HepG2 (cell line): Measurements from ENCODE around the gene UQCR10. TPM values are rescaled to one million over a fixed set of nuclear protein-coding genes. Genes with fewer than 3 reads are reported as not detected.

Experiments
- ATAC-seq: fragments of 200-7000 bp; cut with Tn5 transposase; 3 replicates; pipeline ENCODE4 v1.9.1; 2020; ENCODE audit warnings: mild to moderate bottlenecking, moderate library complexity
- BruUV-seq: library from RNA; stranded (reverse); fragments of 400-500 nt; replicated peaks from 2 replicates; lab custom pipeline; 2021; lab: Mats Ljungman, UMichigan
- CTCF ChIA-PET: fragments of 300-600 bp; formaldehyde crosslinking; extraction: SDS; loops from one replicate; lab custom pipeline; 2021; ENCODE audit warnings: low total read pairs, inconsistent platforms, low intra/inter-chr PET ratio; lab: Yijun Ruan, JAX
- POLR2A ChIA-PET: fragments of 350-600 bp; sonication (Branson Sonifier 250); formaldehyde crosslinking; loops from one replicate; lab custom pipeline; 2020; ENCODE audit warnings: antibody characterized with exemption, inconsistent platforms; lab: Yijun Ruan, JAX
- DNase-seq: peaks from one replicate; pipeline ENCODE4 v3.0.0-alpha.2; 2015; ENCODE audit warnings: low spot score
- FAIRE-seq: peaks from 3 replicates; lab custom pipeline; 2011; peaks lifted over from hg19 to GRCh38; lab: Jason Lieb, UNC
- H2AFZ ChIP-seq: one replicate; pipeline ENCODE4 v1.6.1; 2011; ENCODE audit warnings: low read length, inconsistent platforms
- H3K27ac ChIP-seq: fragments of 300-600 bp; 3 replicates; pipeline ENCODE4 v1.8.0; 2011; ENCODE audit warnings: mixed run types, mild to moderate bottlenecking, mixed read lengths, low read length, inconsistent platforms; ENCODE audit not compliant: insufficient read depth; ENCODE audit errors: extremely low read length
- H3K27me3 ChIP-seq, 2 experiments: fragments of 200-600 bp in 1 of 2; 2 replicates in 1 of 2; 3 replicates in 1 of 2; pipeline versions ENCODE4 v1.6.0 to v1.8.0; 2011; ENCODE audit warnings: low read length in 2 of 2, mild to moderate bottlenecking in 2 of 2, moderate library complexity in 2 of 2, inconsistent platforms in 1 of 2; ENCODE audit not compliant: insufficient read depth in 2 of 2, control insufficient read depth in 1 of 2
- H3K36me3 ChIP-seq, 2 experiments: fragments of 200-600 bp in 1 of 2; replicated peaks in 1 of 2; 2 replicates in 1 of 2; 3 replicates in 1 of 2; pipeline versions ENCODE4 v1.5.1 to v1.8.0; 2011; ENCODE audit warnings: low read length in 2 of 2, inconsistent platforms in 1 of 2; ENCODE audit not compliant: insufficient read depth in 2 of 2, control insufficient read depth in 1 of 2
- H3K4me1 ChIP-seq: 2 replicates; pipeline ENCODE4 v1.5.1; 2012; ENCODE audit warnings: low read length, inconsistent platforms; ENCODE audit not compliant: insufficient read depth
- H3K4me2 ChIP-seq: 2 replicates; pipeline ENCODE4 v1.6.0; 2011; ENCODE audit warnings: low read depth, low read length, inconsistent platforms
- H3K4me3 ChIP-seq, 3 experiments: fragments of 200-600 bp in 1 of 3; sonication (generic), shearing (Covaris generic) in 1 of 3; replicated peaks in 1 of 3; 2 replicates each; pipeline ENCODE4 v1.5.1; 2011 to 2016; ENCODE audit warnings: low read length in 3 of 3, inconsistent platforms in 2 of 3, low read depth in 2 of 3, mild to moderate bottlenecking in 2 of 3, control low read depth in 1 of 3, mixed read lengths in 1 of 3; ENCODE audit not compliant: insufficient read depth in 1 of 3
- H3K79me2 ChIP-seq: one replicate; pipeline ENCODE4 v1.6.1; 2011; ENCODE audit warnings: low read length, inconsistent platforms; ENCODE audit not compliant: insufficient read depth
- H3K9ac ChIP-seq: 2 replicates; pipeline ENCODE4 v1.6.0; 2011; ENCODE audit warnings: mild to moderate bottlenecking, low read depth, low read length, inconsistent platforms; ENCODE audit not compliant: insufficient read depth
- H3K9me3 ChIP-seq: 2 replicates; pipeline ENCODE4 v1.5.1; 2012; ENCODE audit warnings: mild to moderate bottlenecking, low read length
- H4K20me1 ChIP-seq: 2 replicates; pipeline ENCODE4 v1.6.0; 2011; ENCODE audit warnings: inconsistent platforms, mild to moderate bottlenecking, low read length, moderate library complexity; ENCODE audit not compliant: insufficient read depth
- IKZF1 ChIP-seq: fragments of 450-650 bp; IDR thresholded peaks from 2 replicates; pipeline ENCODE4 v1.7.1; 2016
- KLF16 ChIP-seq, 2 experiments: sonication (generic) in 1 of 2; formaldehyde crosslinking in 1 of 2; IDR thresholded peaks; 2 replicates each; pipeline versions ENCODE4 v1.6.1 to v1.8.0; 2016 to 2023; ENCODE audit warnings: missing genetic modification reagents in 2 of 2, missing compliant biosample characterization in 1 of 2
- SOX13 ChIP-seq, 3 experiments: fragments of 450-650 bp in 1 of 3; sonication (generic) in 1 of 3; formaldehyde crosslinking in 1 of 3; IDR thresholded peaks in 2 of 3; conservative IDR thresholded peaks in 1 of 3; 2 replicates each; pipeline versions ENCODE4 v1.5.0 to v1.6.1; 2016 to 2020; ENCODE audit warnings: antibody characterized with exemption in 1 of 3, mild to moderate bottlenecking in 1 of 3, missing compliant biosample characterization in 1 of 3, missing genetic modification reagents in 1 of 3, moderate library complexity in 1 of 3
- SPEN ChIP-seq: sonication (generic); formaldehyde crosslinking; IDR thresholded peaks from 2 replicates; pipeline ENCODE4 v1.5.1; 2020; ENCODE audit warnings: low read depth, mild to moderate bottlenecking, missing genetic modification reagents
- ZHX2 ChIP-seq, 2 experiments: sonication (generic) in 1 of 2; formaldehyde crosslinking in 1 of 2; IDR thresholded peaks; 2 replicates each; pipeline versions ENCODE4 v1.6.1 to v1.9.0; 2014 to 2022; ENCODE audit warnings: antibody characterized with exemption in 1 of 2, borderline replicate concordance in 1 of 2, inconsistent platforms in 1 of 2, low read depth in 1 of 2, missing genetic modification reagents in 1 of 2
- ZNF407 ChIP-seq: sonication (generic); formaldehyde crosslinking; IDR thresholded peaks from one replicate; pipeline ENCODE4 v1.5.1; 2020; ENCODE audit warnings: mild to moderate bottlenecking, missing genetic modification reagents; ENCODE audit errors: not compliant biosample characterization
- WGBS: methylation state at CpG from one replicate; pipeline ENCODE4 v1.1.6; 2017; ENCODE audit warnings: low lambda C conversion rate; 5-methylcytosine and 5-hydroxymethylcytosine counted together
- in situ Hi-C: cut with HindIII; loops from 2 replicates; pipeline ENCODE4 v1.10.0; 2017; ENCODE audit warnings: low pct_unique_long_range_greater_than_20kb; ENCODE audit not compliant: extremely low pct_ligation_motif_present
- intact Hi-C: fragments of 100-400 bp; cut with micrococcal nuclease; formaldehyde crosslinking; loops from one replicate; pipeline ENCODE4 v1.10.0; 2022; ENCODE audit not compliant: unreplicated experiment
- polyA plus RNA-seq, 8 experiments: library from polyadenylated mRNA; depleted of rRNA in 3 of 8; stranded (reverse) in 7 of 8; unstranded in 1 of 8; fragments of >200 nt; fragmentation: Illumina TruSeq in 4 of 8; extraction: Trizol in 4 of 8; gene quantifications; 2 replicates each; pipeline versions ENCODE4 v1.2.1 to v1.2.3, GENCODE V29; 2011 to 2016; ENCODE audit warnings: low read depth in 4 of 8, missing spikeins in 1 of 8, mixed read lengths in 1 of 8; ENCODE audit not compliant: insufficient read depth in 1 of 8
- total RNA-seq, 5 experiments: library from RNA; depleted of rRNA; stranded (reverse); fragments of >200 nt; fragmentation: Illumina TruSeq; extraction: Trizol; gene quantifications; 2 replicates each; pipeline ENCODE4 v1.2.3, GENCODE V29; 2016; ENCODE audit warnings: low read depth in 1 of 5

UQCR10 gene
- total and polyA plus RNA-seq, 2 of the 13 experiments (the other 11 are each of a cell fraction or from before 2014, with no cell fraction given), result 225 to 232 TPM

- 97% methylated on average over 6 of the region's 7 CpGs for WGBS
- Histone ChIP-seq H3K36me3 (peaks cover 4 to 29% of the 10 kb centered on the region in 2 experiments; a peak in 4 of 5 replicates), H3K9me3 (no peaks in the 10 kb centered on the region), H3K4me1 (peaks cover 18% of the 10 kb centered on the region; the same call in 1 of the 2 replicates), H3K27ac (no peak overlapping the region), H2AFZ (no peak overlapping the region), H3K27me3 (no peaks in the 10 kb centered on the region), H3K4me2 (no peak overlapping the region), H4K20me1 (no peaks in the 10 kb centered on the region), H3K9ac (no peak overlapping the region), H3K4me3 (no peak overlapping the region), H3K79me2 (no peaks in the 10 kb centered on the region)
- BruUV-seq, result no TSS peak
- POLR2A ChIA-PET, result no interaction called here
- DNase-seq, result no peak
- no peak for FAIRE-seq
- no peak for TF ChIP-seq KLF16 (CRISPR knock-in tag; IDR thresholded peaks at IDR 0.05)
- TF ChIP-seq ZNF407 (CRISPR knock-in tag), result no peak
- no peak for TF ChIP-seq IKZF1
- TF ChIP-seq SPEN, result no peak
- no peak for TF ChIP-seq ZHX2 (IDR thresholded peaks at IDR 0.05; ENCODE audit: low read depth)
- no peak for TF ChIP-seq ZHX2 (CRISPR knock-in tag; IDR thresholded peaks at IDR 0.05; ENCODE audit: borderline replicate concordance)
- TF ChIP-seq SOX13 (IDR thresholded peaks at IDR 0.05), result no peak
- TF ChIP-seq SOX13 (CRISPR knock-in tag; conservative IDR thresholded peaks at IDR 0.05 in 1 of 2, IDR thresholded peaks at IDR 0.05 in 1 of 2), result no peak
- in situ Hi-C loops, result no loop called here
- intact Hi-C loops, result no loop called here
- no peak for ATAC-seq
- CTCF ChIA-PET, result no interaction called here
These were observed 19.3 kb upstream of the UQCR10 start for GRCh38 chr22:29747832-29748231.
